ENCODE data around the gene BHLHE23.

GRCh38 chr20:63015662-63016361 is 9.0 kb upstream of the BHLHE23 start:
- TF ChIP-seq CTCF (IDR thresholded peaks at IDR 0.05) = no peak
- TF ChIP-seq POLR2A (IDR thresholded peaks at IDR 0.05) = no peak
- TF ChIP-seq POLR2AphosphoS5 (IDR thresholded peaks at IDR 0.05; ENCODE audit: insufficient read depth in 1 of 2, low read depth in 1 of 2) = no peak

Measured in vagina (tissue), 2 donors.